HG03025 (cell line): ENCODE results near the gene MINDY4.
"Not testable (repeated sequence)": the region's sequence is repeated elsewhere in the genome, so short reads cannot be mapped to it uniquely, and the experiment has no call there.

ENCODE experiments used
- ATAC-seq: cut with Tn5 transposase; IDR thresholded peaks from one replicate; pipeline ENCODE4 v1.9.1; 2021; ENCODE audit warnings: mild to moderate bottlenecking, moderate library complexity; ENCODE audit not compliant: unreplicated experiment, low FRiP score

MINDY4 gene

GRCh38 chr7:30826181-30826580, 55.0 kb downstream of the MINDY4 start:
- no peak for ATAC-seq

GRCh38 chr7:30828591-30828990, 57.4 kb downstream of the MINDY4 start:
- ATAC-seq = no peak

GRCh38 chr7:30829471-30829870, 58.3 kb downstream of the MINDY4 start:
- ATAC-seq = no peak

- ATAC-seq = no peak
Observed at GRCh38 chr7:30831227-30831626, 60.0 kb downstream of the MINDY4 start.

- no peak for ATAC-seq
Observed at GRCh38 chr7:30831936-30832335, 60.7 kb downstream of the MINDY4 start.

GRCh38 chr7:30834017-30834674, 62.9 kb downstream of the MINDY4 start:
- not testable (repeated sequence) for ATAC-seq

- no peak for ATAC-seq
Observed at GRCh38 chr7:30835396-30835915, 64.2 kb downstream of the MINDY4 start.

GRCh38 chr7:30836991-30837390, 65.8 kb downstream of the MINDY4 start:
- ATAC-seq = no peak

GRCh38 chr7:30837581-30837980, 66.4 kb downstream of the MINDY4 start:
- ATAC-seq = no peak

GRCh38 chr7:30838008-30838407, 66.8 kb downstream of the MINDY4 start:
- no peak for ATAC-seq

- no peak for ATAC-seq
Observed at GRCh38 chr7:30840141-30841024, 69.2 kb downstream of the MINDY4 start.

- ATAC-seq = no peak
Observed at GRCh38 chr7:30841025-30841735, 70.0 kb downstream of the MINDY4 start.

- ATAC-seq = no peak
Observed at GRCh38 chr7:30841801-30842541, 70.8 kb downstream of the MINDY4 start.

- no peak for ATAC-seq
Observed at GRCh38 chr7:30842542-30843451, 71.6 kb downstream of the MINDY4 start.

GRCh38 chr7:30843741-30844482, 72.7 kb downstream of the MINDY4 start:
- no peak for ATAC-seq

GRCh38 chr7:30844483-30844874, 73.3 kb downstream of the MINDY4 start:
- no peak for ATAC-seq

GRCh38 chr7:30844916-30845315, 73.7 kb downstream of the MINDY4 start:
- ATAC-seq = no peak

- ATAC-seq = no peak
Observed at GRCh38 chr7:30845426-30846135, 74.4 kb downstream of the MINDY4 start.
